OCI-LY7 (cell line): Measurements from ENCODE around the gene RCAN3. TPM values are rescaled to one million over a fixed set of nuclear protein-coding genes. Genes with fewer than 3 reads are reported as not detected.
A peak's percentile ranks its signal among the peaks of the same experiment; 100 is the strongest.

Experiments used
- BruUV-seq: library from RNA; stranded (reverse); fragments of 400-500 nt; replicated peaks from 2 replicates; lab custom pipeline; 2021; lab: Mats Ljungman, UMichigan
- CTCF ChIA-PET: fragments of 300-600 bp; sonication (Branson Sonifier 250); formaldehyde crosslinking; loops from one replicate; lab custom pipeline; 2022; ENCODE audit warnings: antibody characterized with exemption; ENCODE audit not compliant: unreplicated experiment; lab: Charles Lee
- POLR2A ChIA-PET: fragments of 300-600 bp; sonication (Branson Sonifier 250); formaldehyde crosslinking; loops from one replicate; lab custom pipeline; 2022; ENCODE audit warnings: antibody characterized with exemption; lab: Charles Lee
- DNase-seq: peaks from one replicate; pipeline ENCODE4 v3.0.0-alpha.2; 2015; ENCODE audit warnings: low spot score
- H2AFZ ChIP-seq: fragments of 200-600 bp; sonication (generic), shearing (Covaris generic); 2 replicates; pipeline ENCODE4 v1.6.1; 2014; ENCODE audit warnings: mild to moderate bottlenecking, antibody characterized with exemption, low read length, moderate library complexity
- H3K27ac ChIP-seq: fragments of 200-600 bp; sonication (generic); 2 replicates; pipeline ENCODE4 v1.5.1; 2014; ENCODE audit warnings: mixed run types, low read depth, mild to moderate bottlenecking, moderate library complexity, low read length, inconsistent platforms; ENCODE audit not compliant: poor library complexity, severe bottlenecking
- H3K36me3 ChIP-seq: fragments of 200-600 bp; sonication (generic); 2 replicates; pipeline ENCODE4 v1.6.1; 2014; ENCODE audit warnings: mild to moderate bottlenecking, antibody characterized with exemption, low read length, moderate library complexity, mixed read lengths; ENCODE audit not compliant: insufficient read depth
- H3K4me1 ChIP-seq: fragments of 200-600 bp; sonication (generic); 2 replicates; pipeline ENCODE4 v1.5.1; 2014; ENCODE audit warnings: mild to moderate bottlenecking, low read length; ENCODE audit not compliant: insufficient read depth, poor library complexity, severe bottlenecking
- H3K4me2 ChIP-seq: fragments of 200-600 bp; sonication (generic); 2 replicates; pipeline ENCODE4 v1.6.1; 2014; ENCODE audit warnings: mild to moderate bottlenecking, low read length
- H3K4me3 ChIP-seq: fragments of 200-600 bp; sonication (generic); 2 replicates; pipeline ENCODE4 v1.5.1; 2014; ENCODE audit warnings: mild to moderate bottlenecking, low read depth, low read length; ENCODE audit not compliant: poor library complexity, severe bottlenecking
- H3K79me2 ChIP-seq: fragments of 200-600 bp; sonication (generic); 2 replicates; pipeline ENCODE4 v1.6.1; 2016; ENCODE audit warnings: low read depth, mild to moderate bottlenecking, low read length, moderate library complexity, mixed read lengths; ENCODE audit not compliant: insufficient read depth
- H3K9me2 ChIP-seq: fragments of 200-600 bp; sonication (generic); 2 replicates; pipeline ENCODE4 v1.6.1; 2016; ENCODE audit warnings: mild to moderate bottlenecking, low read length, mixed read lengths; ENCODE audit not compliant: insufficient read depth
- H3K9me3 ChIP-seq: fragments of 200-600 bp; sonication (generic); 2 replicates; pipeline ENCODE4 v1.6.1; 2014; ENCODE audit warnings: mild to moderate bottlenecking, mixed run types, low read length, mixed read lengths
- H4K20me1 ChIP-seq: fragments of 200-600 bp; sonication (generic); 2 replicates; pipeline ENCODE4 v1.6.1; 2014; ENCODE audit warnings: mild to moderate bottlenecking, antibody characterized with exemption, low read length, moderate library complexity, mixed read lengths; ENCODE audit not compliant: insufficient read depth
- EZH2phosphoT487 ChIP-seq: fragments of 200-600 bp; sonication (generic); IDR thresholded peaks from 2 replicates; pipeline ENCODE4 v1.6.1; 2018; ENCODE audit warnings: low read depth, borderline replicate concordance, mild to moderate bottlenecking, mixed run types, antibody characterized with exemption, low read length, moderate library complexity, mixed read lengths
- intact Hi-C: fragments of 100-400 bp; cut with micrococcal nuclease; formaldehyde crosslinking; loops from one replicate; pipeline ENCODE4 v1.10.0; 2022; ENCODE audit not compliant: unreplicated experiment
- total RNA-seq, 2 experiments: library from RNA; depleted of rRNA in 1 of 2; stranded (reverse); fragments of >200 nt in 1 of 2; shearing (Covaris generic) in 1 of 2; gene quantifications; 2 replicates each; pipeline ENCODE4 v1.2.3, GENCODE V29; 2014 to 2022
- TF ChIP-seq, protein P1 (sequence below): fragments of 200-600 bp; sonication (generic); conservative IDR thresholded peaks from 2 replicates; pipeline ENCODE4 v1.5.1; 2014; ENCODE audit warnings: mild to moderate bottlenecking, antibody characterized with exemption, low read length, moderate library complexity, mixed read lengths

Gene RCAN3
- total RNA-seq, 2 experiments from 2014 or later, result 13.0 to 47.8 TPM

DNA sequence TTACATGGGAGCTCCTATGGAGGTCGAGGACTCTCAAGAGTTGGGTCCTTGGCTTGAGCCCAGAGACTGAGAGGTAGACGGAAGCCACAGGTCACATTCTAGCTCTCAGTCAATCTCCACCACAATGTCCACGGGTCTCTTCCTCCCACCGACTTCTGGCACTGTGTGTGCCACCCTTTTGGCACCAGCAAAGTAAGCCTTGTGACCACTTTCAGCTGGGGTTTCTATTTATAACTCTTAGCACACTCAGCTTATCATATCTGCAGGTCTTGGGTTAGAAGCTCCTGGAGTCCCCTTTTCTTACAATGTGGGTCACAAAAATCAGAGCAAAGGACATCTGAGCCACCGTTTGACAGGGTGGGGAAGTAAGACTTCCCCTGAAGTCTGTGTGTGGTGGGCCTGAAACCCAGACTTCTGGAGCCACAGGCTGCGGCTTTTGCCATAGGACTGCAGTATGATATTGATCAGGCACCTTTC, 81.6 kb downstream of the RCAN3 start:
- Histone ChIP-seq H3K4me1 (peaks cover 11% of the 10 kb centered on the region), H3K9me3 (no peaks in the 10 kb centered on the region), H2AFZ (no peak overlapping the region), H3K36me3 (no peaks in the 10 kb centered on the region), H4K20me1 (no peaks in the 10 kb centered on the region), H3K9me2 (no peaks in the 10 kb centered on the region), H3K4me2 (0 out of 2 replicates have a peak overlapping the region, but pooled peaks have one; percentile 9), H3K79me2 (no peaks in the 10 kb centered on the region), H3K4me3 (no peak overlapping the region), H3K27ac (no peak overlapping the region)
- ChIA-PET POLR2A (interaction anchor here (0.5 to 0.7 kb wide), 2 partner anchors 12 to 154 kb away, joined by 3 read pairs; no protein-coding TSS in a partner anchor), CTCF (no interaction called here)
- intact Hi-C loops, result no loop called here
- no peak for DNase-seq
- no TSS peak for BruUV-seq
- TF ChIP-seq, protein P1, sequence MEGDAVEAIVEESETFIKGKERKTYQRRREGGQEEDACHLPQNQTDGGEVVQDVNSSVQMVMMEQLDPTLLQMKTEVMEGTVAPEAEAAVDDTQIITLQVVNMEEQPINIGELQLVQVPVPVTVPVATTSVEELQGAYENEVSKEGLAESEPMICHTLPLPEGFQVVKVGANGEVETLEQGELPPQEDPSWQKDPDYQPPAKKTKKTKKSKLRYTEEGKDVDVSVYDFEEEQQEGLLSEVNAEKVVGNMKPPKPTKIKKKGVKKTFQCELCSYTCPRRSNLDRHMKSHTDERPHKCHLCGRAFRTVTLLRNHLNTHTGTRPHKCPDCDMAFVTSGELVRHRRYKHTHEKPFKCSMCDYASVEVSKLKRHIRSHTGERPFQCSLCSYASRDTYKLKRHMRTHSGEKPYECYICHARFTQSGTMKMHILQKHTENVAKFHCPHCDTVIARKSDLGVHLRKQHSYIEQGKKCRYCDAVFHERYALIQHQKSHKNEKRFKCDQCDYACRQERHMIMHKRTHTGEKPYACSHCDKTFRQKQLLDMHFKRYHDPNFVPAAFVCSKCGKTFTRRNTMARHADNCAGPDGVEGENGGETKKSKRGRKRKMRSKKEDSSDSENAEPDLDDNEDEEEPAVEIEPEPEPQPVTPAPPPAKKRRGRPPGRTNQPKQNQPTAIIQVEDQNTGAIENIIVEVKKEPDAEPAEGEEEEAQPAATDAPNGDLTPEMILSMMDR, result no peak
- TF ChIP-seq EZH2phosphoT487, result no peak

GRCh38 chr1:24586119-24586518, 83.5 kb downstream of the RCAN3 start:
- Histone ChIP-seq H4K20me1 (no peaks in the 10 kb centered on the region), H3K4me3 (no peak overlapping the region), H3K9me2 (no peaks in the 10 kb centered on the region), H3K9me3 (no peaks in the 10 kb centered on the region), H3K27ac (no peak overlapping the region), H3K79me2 (no peaks in the 10 kb centered on the region), H3K4me1 (peaks cover 11% of the 10 kb centered on the region), H2AFZ (no peak overlapping the region), H3K4me2 (no peak overlapping the region), H3K36me3 (no peaks in the 10 kb centered on the region)
- ChIA-PET CTCF (interaction anchor here (0.6 to 1.4 kb wide), 2 partner anchors 26 to 1943 kb away, joined by 3 to 4 read pairs; partner anchors contain the start of gene RPS6KA1), POLR2A (interaction anchor here (0.7 to 1.8 kb wide), 3 partner anchors 39 to 143 kb away, joined by 3 to 5 read pairs (median 4); no protein-coding TSS in a partner anchor)
- no peak for DNase-seq
- BruUV-seq, result no TSS peak
- intact Hi-C loops, result loop anchor here (2.0 to 5.0 kb wide), 2 partner anchors 43 to 84 kb away; partner anchors contain the start of gene RCAN3
- TF ChIP-seq EZH2phosphoT487, result no peak
- TF ChIP-seq, protein P1, result no peak
